Measurements from ENCODE around the gene TMEM250. TPM values are rescaled to one million over a fixed set of nuclear protein-coding genes. Genes with fewer than 3 reads are reported as not detected.
A peak's percentile ranks its signal among the peaks of the same experiment; 100 is the strongest.
"Not testable (repeated sequence)": the region's sequence is repeated elsewhere in the genome, so short reads cannot be mapped to it uniquely, and the experiment has no call there.

TMEM250 gene
- total RNA-seq, 1 donor from 2014 or later: 30.7 TPM

DNA sequence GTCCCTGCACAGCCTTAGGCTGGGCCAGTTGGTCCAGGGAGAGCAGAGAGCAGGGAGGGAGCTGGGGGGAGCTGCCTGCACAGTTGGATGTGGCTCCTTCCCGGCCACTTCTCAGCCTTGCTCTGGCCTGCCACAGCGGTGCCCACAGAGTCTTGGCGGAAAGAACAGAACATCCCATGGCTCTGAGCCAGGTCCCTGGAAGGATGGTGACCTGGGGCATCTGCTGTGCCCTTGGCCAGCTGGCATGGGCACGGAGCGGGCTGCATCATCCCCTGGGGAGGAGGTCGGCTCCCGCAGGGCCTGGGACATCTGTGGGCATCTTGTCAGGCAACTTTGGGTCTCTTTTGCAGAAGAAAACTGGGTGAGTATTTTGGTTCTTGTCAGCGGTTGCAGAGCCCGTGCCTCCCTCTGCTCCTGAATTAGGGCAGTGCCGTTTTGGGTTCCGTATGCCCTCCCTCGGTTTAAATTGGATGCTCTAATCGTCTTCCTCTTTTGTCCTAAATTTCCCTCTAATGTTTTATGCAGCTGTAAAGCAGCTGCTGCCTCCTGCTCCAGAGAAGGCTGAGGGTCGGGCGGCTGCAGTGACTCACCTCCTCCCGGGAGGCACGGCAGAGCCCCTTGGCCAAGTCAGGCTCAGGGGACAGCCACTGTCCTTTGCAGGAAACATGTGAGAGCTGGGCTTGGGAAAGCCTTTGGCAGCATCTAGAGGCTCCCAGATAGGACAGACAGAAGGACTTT is 13.1 kb downstream of the TMEM250 start:
- H3K36me3 ChIP-seq: no peaks in the 10 kb centered on the region
- H3K4me3 ChIP-seq: no peak overlapping the region
- TF ChIP-seq CTCF (IDR thresholded peaks at IDR 0.05): no peak
- intact Hi-C loops (cut with DNase I): no loop called here
- H3K4me1 ChIP-seq: peaks cover 49% of the 10 kb centered on the region
- no peak for ATAC-seq
- peak overlapping the region; percentile 92 for H3K27ac ChIP-seq
- H3K27me3 ChIP-seq: no peaks in the 10 kb centered on the region
- no peak for DNase-seq
- no peaks in the 10 kb centered on the region for H3K9me3 ChIP-seq

GRCh38 chr9:136104916-136105315 is 13.8 kb downstream of the TMEM250 start:
- ATAC-seq (no peak), DNase-seq (no peak)
- Histone ChIP-seq H3K27me3 (no peaks in the 10 kb centered on the region), H3K27ac (no peak overlapping the region), H3K9me3 (no peaks in the 10 kb centered on the region), H3K36me3 (no peaks in the 10 kb centered on the region), H3K4me3 (no peak overlapping the region), H3K4me1 (peaks cover 43% of the 10 kb centered on the region)
- intact Hi-C loops (cut with DNase I): no loop called here
- no peak for TF ChIP-seq CTCF (IDR thresholded peaks at IDR 0.05)

DNA sequence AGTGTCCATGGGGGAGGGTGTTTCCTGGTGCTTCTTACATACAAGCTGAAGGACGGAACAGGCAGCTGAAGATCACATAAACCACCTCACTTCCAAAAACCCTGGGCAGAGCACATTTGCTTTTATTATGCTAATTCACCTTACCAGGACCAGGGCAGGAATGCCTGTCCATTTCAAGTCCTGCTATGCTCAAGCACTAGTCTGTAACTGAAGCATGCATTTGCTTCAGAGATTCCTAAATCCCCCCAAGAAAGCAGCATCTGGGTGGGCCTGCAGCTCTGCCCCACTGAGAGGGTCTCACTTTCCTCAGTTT is 14.2 kb downstream of the TMEM250 start:
- Histone ChIP-seq H3K4me3 (no peak overlapping the region), H3K9me3 (no peaks in the 10 kb centered on the region), H3K36me3 (no peaks in the 10 kb centered on the region), H3K4me1 (peaks cover 40% of the 10 kb centered on the region), H3K27me3 (no peaks in the 10 kb centered on the region), H3K27ac (no peak overlapping the region)
- ATAC-seq (no peak), DNase-seq (no peak)
- intact Hi-C loops (cut with DNase I): no loop called here
- TF ChIP-seq CTCF (IDR thresholded peaks at IDR 0.05): no peak

- no peak for ATAC-seq
- H3K36me3 ChIP-seq: no peaks in the 10 kb centered on the region
- no peak for TF ChIP-seq CTCF (IDR thresholded peaks at IDR 0.05)
- H3K27me3 ChIP-seq: no peaks in the 10 kb centered on the region
- peaks cover 38% of the 10 kb centered on the region for H3K4me1 ChIP-seq
- no peaks in the 10 kb centered on the region for H3K9me3 ChIP-seq
- H3K27ac ChIP-seq: no peak overlapping the region
- no peak overlapping the region for H3K4me3 ChIP-seq
- no peak for DNase-seq
- intact Hi-C loops (cut with DNase I): no loop called here
These were observed 14.8 kb downstream of the TMEM250 start for GRCh38 chr9:136103651-136104487.

- intact Hi-C loops (cut with DNase I); H3K27ac ChIP-seq; H3K4me3 ChIP-seq; H3K36me3 ChIP-seq; DNase-seq; ATAC-seq; H3K9me3 ChIP-seq; H3K27me3 ChIP-seq: not testable (repeated sequence)
- peaks cover 20% of the 10 kb centered on the region for H3K4me1 ChIP-seq
These were observed 17.0 kb downstream of the TMEM250 start for GRCh38 chr9:136101615-136102074.
